Astrocyte of the spinal cord (primary cell): ENCODE results near the gene CES1.
"Not testable (repeated sequence)": the region's sequence is repeated elsewhere in the genome, so short reads cannot be mapped to it uniquely, and the experiment has no call there.

Experiments
- DNase-seq: peaks from one replicate; pipeline ENCODE4 v3.0.0; 2011; ENCODE audit warnings: low read depth, low spot score
- H3K4me3 ChIP-seq: 2 replicates; pipeline ENCODE4 v1.5.1; 2011; ENCODE audit warnings: low read depth, mild to moderate bottlenecking, low read length, moderate library complexity
- CTCF ChIP-seq: IDR thresholded peaks from 2 replicates; pipeline ENCODE4 v1.5.1; 2012; ENCODE audit warnings: low read depth, mild to moderate bottlenecking, low read length, inconsistent platforms
- in situ Hi-C: cut with HindIII; loops from 2 replicates; pipeline ENCODE4 v1.10.0; 2017; ENCODE audit warnings: low sequenced_read_pairs

Gene CES1

GRCh38 chr16:55868980-55869379 lies 36.1 kb upstream of the CES1 start:
- no peak overlapping the region for H3K4me3 ChIP-seq
- in situ Hi-C loops: no loop called here
- no peak for DNase-seq
- no peak for TF ChIP-seq CTCF

DNA sequence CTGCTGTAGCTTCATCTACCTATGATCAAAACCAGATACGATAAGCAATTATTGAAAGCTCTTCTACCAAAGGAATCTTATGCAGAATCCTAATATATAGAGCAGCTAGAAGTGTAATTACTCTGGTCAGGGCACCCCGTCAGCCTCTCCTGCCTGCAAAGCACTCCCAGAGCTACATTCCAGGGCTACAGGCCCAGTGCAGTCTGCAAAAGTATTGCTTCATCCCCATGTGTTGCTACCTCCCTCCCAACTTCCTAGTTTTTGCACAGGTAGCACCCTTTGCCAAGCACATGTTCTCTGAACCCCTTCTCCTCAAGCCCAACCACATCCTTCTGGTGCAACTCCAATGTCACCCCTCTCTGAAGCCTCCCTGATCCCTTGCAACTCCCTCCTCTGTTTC lies 35.2 kb upstream of the CES1 start:
- no peak overlapping the region for H3K4me3 ChIP-seq
- in situ Hi-C loops: no loop called here

GRCh38 chr16:55861288-55861687 lies 28.4 kb upstream of the CES1 start:
- TF ChIP-seq CTCF: no peak
- in situ Hi-C loops: no loop called here
- no peak for DNase-seq
- H3K4me3 ChIP-seq: no peak overlapping the region

More for the DNA sequence above, 35.2 kb upstream of the CES1 start:
- DNase-seq: no peak
- TF ChIP-seq CTCF: no peak

- in situ Hi-C loops, H3K4me3 ChIP-seq, DNase-seq: not testable (repeated sequence)
Measured at GRCh38 chr16:55857650-55858049, 24.8 kb upstream of the CES1 start.

- no peak for TF ChIP-seq CTCF
- in situ Hi-C loops: no loop called here
Measured at GRCh38 chr16:55856950-55857349, 24.1 kb upstream of the CES1 start.

DNA sequence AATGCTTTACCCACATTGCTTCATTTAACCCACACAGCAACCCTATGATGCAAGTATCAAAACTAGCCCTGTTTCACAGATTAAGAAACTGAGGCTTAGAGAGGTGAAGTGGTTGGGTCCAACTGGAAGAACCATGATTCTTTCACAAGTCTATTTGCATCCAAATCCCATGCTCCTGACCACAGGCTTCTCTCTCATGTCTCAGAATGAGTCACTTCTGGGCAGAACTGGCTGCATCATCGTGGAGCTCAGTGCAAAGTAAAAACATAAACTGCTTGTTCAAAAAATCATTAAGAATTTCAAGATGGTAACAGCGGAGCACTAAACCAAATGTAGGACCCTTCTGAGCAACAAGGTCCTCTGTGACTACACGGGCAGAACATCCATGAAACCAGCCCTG lies 20.2 kb upstream of the CES1 start:
- in situ Hi-C loops: no loop called here
- no peak for DNase-seq
- no peak for TF ChIP-seq CTCF
- no peak overlapping the region for H3K4me3 ChIP-seq

More at GRCh38 chr16:55856950-55857349, 24.1 kb upstream of the CES1 start:
- no peak overlapping the region for H3K4me3 ChIP-seq
- DNase-seq: no peak

DNA sequence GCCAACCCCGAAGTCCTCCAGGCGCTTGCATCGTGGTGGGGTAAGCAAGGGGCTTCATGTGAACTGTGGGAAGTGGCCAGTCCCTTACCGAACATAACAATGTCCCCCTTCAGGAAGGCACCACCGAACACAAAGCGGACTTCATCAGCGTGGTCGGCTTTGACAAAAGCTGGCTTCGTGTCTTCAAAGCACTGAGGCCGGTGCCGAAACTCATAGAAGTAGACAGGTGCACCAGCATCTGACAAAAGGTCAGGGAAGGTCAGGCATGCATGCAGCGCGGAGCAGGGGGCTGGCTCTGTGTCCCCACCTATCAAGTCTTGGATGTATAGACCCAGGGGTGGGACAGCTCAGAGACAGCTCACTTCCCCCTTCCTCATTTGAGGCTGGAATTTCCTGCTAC lies 16.6 kb upstream of the CES1 start:
- H3K4me3 ChIP-seq: no peak overlapping the region
- DNase-seq: no peak
- TF ChIP-seq CTCF: no peak
- in situ Hi-C loops: no loop called here
